ENCODE data around the gene ZNF793.

ZNF793 gene

DNA sequence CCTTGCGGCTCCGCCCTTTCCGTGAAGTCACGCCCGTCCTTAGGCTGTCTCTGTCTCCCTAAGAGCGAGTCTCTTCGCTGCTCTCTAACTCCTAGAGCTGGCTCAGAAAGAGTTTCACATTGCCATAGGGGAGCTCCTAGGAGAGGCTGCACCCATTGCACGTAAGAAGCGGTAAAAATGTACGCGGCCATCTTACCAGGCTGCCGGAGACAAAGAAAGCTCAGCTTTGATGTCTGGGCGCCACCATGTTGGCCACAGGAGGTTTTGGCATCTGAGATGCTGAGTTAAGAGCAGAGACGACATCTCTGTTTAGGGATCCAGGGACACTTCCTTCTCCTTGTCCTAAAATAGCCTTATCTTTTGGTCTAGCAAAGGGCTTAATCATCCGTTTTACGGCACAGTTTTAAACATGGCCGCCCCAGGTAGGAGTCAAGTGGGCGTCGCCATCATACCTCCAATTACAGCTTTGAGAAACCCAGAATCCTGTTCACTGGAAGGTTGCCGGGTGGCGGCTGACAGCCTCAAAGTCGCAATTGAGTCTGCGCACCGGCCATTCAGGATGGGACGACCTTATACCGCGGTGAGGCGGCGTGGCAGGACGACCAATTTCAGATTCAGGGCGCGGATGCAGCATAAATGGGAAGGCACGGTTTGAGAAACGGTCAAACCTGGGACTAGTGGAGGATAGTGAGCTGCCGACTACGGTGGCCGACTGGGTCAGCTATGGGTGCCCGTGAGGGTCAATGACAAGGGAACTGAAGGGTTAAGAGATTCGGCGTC is at the start of gene ZNF793:
TSS of gene ZNF793 (plus strand) at position 553 of the 780 bp plus-strand sequence. CDS start 16,501 bp downstream, outside the sequence.
- peak; percentile 75 for DNase-seq (ENCODE audit: low read depth)

DNA sequence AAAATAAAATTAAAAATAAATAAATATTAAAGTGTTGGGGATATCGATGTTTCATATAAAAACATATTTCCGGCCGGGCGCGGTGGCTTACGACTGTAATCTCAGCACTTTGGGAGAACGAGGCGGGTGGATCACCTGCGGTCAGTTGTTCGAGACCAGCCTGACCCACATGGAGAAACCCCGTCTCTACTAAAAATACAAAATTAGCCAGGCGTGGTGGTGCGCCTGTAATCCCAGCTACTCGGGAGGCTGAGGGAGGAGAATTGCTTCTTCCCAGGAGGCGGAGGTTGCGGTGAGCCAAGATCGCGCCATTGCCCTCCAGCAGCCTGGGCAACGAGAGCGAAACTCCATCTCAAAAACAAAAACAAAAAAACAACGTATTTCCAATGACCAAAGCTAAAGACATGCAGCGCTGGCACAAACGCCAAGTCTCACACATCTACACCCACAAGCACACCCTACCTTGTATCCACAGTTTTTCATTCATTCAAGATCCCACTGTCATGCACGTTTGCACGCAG is 40.4 kb upstream of the ZNF793 start:
- peak; percentile 30 for DNase-seq (ENCODE audit: low read depth)

DNA sequence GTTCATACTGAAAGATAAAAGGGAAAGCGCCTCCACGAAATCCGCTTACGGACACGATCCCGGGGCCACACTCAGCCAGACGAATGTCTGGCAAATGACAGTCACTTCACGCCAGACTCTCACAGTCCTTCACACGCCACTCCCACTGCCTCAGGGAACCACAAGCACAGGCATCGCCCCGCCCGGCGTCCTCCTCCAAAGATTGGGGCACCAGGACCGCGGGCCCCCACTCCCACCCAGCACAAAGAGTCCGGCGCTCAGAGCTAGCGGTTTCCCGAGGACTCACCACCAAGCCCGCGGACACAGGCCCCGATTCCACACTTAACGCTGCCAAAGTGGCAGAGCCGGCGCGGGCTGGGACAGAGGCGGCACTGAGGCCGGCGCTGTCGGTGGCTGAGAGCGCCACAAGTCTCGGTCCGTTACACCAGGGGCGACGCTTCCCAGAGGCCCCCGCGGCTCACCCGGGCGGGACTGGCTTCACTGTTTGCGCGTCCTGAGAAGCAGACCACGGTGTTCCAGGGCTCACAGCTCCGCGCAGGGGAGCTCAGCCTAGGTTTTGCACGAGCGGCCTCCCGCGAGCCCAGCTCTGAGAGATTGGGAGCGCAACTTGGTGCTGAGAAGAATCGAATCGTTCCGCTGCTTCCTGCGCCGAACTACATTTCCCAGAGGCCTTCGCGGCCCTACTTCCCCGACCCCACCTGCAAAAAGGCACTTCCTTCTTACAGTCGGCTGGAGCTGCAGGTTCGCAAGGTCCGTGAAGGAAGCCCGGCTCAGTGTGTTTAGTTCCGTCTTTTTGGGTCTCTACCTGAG is 39.7 kb upstream of the ZNF793 start, which contains the start of gene ZNF569:
TSS of gene ZNF569 (minus strand) at position 647 of the 810 bp plus-strand sequence. CDS start 22,523 bp downstream, outside the sequence.
- peak; percentile 93 for DNase-seq (ENCODE audit: low read depth)

DNA sequence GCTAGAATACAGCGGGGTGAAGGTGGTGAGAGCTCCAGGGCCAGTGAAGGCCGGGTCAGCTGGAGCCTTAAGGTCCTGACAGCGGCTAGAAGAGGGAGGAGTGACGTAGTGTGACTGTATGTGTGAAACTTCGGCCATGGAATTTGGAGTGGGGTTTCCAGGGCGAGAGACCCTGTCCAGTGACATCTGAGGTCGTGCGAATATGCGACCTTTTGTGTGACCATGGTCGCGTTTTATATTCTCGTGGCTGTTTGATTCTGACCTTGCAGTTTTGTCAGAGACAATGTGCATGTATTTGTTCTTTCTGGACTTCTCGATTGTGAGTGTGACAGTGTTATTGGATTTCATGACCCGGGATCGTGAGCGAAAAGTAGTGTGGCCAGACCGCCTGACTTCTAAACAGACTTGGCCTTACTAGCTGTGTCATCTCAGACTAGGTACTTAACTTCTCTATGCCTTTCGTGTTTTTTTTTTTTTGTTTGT is 39.1 kb upstream of the ZNF793 start:
- DNase-seq (ENCODE audit: low read depth): no peak

DNA sequence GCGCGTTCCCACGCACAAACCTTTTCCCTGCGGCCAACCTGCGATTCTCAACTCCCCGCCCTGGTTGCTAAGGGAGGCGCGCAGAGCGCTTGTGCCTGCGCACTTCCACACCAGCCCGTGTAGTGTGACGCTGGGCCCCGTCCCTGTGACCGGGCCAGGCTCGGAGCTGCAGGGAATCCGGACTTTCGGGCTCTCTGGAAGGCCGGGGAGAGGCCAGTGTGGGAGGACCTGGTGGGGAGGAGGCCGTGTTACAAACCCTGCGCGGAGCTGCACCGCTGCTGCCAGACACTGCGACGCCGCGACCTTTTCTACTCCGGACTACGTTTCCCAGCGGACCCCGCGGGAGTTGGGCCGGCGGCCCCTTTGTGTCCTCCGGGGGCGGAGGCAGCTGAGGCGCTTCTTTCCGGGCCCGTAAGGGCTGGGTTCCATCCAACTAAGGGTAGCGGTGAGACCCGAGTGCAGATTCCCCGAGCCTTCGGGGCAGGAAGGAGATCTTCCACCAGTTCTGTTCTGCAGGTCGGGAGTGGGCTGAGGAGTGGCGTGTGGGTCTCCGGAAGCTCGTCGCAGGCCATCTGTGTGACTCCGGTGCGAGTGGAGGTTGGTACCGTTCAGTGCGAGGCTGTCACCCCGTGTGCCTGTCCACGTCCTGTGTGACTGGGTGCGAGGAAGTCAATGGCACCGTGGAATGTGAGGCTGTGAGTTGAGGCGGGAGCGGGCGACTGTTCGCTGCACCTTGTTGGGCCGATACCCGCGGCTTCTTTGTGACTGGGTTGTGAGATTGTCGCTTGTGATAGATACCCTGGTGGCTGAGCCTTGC is 37.6 kb upstream of the ZNF793 start, which contains the start of gene ZNF570:
TSS of gene ZNF570 (plus strand) at position 396 of the 817 bp plus-strand sequence. CDS start 999 bp downstream, outside the sequence.
- DNase-seq (ENCODE audit: low read depth): peak; percentile 90

DNA sequence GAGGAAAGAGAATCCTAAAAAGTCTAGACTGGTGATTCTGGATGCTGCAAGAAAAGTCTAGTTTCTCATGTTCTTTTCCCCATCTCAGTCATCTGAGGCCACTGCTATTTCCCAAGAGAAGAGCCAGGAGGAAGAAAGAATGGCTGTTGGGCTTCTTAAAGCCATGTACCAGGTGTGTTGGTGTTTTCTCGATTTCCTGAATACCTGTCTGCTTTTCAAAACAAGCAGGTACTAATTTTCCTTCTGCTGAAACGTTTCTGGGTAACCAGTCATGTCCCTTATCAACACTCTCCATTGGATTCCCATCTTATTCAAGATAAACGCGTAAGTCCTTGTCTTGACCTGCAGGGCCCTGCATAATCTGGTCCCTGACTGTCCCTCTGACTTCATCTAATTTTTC is 36.5 kb upstream of the ZNF793 start:
- DNase-seq (ENCODE audit: low read depth): no peak

DNA sequence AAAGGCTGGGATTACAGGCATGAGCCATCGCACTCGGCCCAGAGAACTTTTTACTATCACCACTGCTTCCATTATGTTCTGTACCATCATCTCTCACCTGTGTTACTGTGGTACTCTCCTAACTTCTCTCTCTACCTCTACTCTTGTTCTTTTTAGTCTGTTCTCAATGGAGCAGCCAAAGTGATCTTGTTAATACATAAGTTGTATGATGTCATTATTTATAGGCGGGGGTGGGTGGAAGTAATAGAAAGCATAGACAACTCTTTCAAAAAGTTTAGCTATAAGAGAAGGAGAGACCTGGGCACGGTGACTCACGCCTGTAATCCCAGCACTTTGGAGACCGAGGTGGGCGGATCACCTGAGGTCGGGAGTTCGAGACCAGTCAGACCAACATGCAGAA is 34.6 kb upstream of the ZNF793 start:
- no peak for DNase-seq (ENCODE audit: low read depth)

DNA sequence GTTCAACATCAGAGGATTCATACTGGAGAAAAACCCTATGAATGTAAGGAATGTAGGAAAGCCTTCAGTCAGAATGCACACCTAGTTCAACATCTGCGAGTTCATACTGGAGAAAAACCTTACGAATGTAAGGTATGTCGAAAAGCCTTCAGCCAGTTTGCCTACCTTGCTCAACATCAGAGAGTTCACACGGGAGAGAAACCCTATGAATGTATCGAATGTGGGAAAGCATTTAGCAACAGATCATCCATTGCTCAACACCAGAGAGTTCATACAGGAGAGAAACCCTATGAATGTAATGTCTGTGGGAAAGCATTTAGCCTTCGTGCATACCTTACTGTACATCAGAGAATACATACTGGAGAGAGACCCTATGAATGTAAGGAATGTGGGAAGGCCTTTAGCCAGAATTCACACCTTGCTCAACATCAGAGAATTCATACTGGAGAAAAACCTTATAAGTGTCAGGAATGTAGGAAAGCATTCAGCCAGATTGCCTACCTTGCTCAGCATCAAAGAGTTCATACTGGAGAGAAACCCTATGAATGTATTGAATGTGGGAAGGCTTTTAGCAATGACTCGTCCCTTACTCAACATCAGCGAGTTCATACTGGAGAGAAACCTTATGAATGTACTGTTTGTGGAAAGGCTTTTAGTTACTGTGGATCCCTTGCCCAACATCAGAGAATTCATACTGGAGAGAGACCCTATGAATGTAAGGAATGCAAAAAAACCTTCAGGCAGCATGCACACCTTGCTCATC is 22.2 kb upstream of the ZNF793 start:
- no peak for DNase-seq (ENCODE audit: low read depth)

DNA sequence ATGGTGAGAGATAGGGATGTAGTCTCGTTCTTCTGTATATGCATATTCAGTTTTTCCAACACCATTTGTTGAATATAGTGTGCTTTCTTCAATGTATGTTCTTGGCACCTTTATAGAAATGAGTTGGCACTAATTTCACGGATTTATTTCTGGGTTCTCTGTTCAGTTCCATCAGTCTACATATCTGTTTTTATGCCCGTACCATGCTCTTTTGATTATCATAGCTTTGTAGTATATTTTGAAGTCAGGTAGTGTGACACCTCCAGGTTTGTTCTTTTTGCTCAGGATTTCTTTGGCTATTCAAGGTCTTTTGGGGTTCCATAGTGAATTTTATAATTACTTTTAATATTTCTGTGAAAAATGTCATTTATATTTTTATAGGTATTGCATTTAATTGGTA is 14.5 kb upstream of the ZNF793 start:
- DNase-seq (ENCODE audit: low read depth): no peak

DNA sequence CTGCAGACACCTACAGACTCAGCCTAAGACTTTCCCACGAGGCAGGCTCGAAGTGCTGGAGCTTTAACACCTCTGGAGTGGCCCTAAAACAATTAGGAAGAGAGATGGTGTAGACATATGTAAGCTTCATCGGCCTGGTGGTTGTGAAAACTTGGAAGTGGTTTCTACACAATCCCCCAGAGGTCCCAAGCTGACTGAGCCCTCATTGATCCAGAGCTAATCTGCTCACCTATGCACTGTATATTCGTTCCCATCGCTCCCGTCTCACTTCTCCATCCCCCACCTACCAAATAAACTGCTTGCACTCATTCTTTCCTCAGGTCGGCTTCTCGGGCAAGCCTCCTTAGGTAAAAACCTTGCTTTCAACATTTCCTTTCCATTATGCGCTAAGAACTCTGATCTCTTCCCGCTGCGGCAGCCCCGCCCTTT is 767 bp upstream of the ZNF793 start:
- DNase-seq (ENCODE audit: low read depth): no peak

DNA sequence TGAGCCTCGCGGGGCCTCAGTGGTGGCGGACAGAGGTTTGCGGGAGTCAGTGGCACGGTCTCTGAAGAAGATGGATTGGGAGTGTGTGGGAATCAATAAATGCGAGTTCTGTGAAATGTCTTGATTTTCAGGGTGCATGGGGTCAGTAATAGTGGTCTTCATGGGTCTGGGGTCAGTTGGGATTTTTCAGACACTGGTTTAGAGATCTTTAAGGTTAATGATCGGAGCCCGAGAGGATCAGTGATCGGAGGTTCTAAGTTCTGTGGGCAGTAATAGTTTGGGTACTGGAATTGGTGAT is 377 bp downstream of the ZNF793 start:
- no peak for DNase-seq (ENCODE audit: low read depth)

DNA sequence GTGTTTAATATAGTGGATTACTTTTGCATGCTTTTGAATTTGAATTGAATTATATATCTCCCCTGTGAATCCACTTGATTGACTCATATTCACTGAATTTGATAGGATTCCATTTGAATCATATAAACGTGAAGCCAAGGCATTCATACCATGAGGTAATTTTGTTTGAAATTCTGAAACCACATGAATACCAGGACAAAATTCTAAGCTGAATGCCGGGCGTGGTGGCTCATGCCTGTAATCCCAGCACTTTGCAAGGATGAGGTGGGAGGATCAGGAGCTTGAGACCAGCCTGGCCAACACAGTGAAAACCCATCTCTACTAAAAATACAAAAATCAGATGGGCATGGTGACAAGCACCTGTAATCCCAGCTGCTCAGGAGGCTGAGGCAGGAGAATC is 4.4 kb downstream of the ZNF793 start:
- DNase-seq (ENCODE audit: low read depth): no peak

DNA sequence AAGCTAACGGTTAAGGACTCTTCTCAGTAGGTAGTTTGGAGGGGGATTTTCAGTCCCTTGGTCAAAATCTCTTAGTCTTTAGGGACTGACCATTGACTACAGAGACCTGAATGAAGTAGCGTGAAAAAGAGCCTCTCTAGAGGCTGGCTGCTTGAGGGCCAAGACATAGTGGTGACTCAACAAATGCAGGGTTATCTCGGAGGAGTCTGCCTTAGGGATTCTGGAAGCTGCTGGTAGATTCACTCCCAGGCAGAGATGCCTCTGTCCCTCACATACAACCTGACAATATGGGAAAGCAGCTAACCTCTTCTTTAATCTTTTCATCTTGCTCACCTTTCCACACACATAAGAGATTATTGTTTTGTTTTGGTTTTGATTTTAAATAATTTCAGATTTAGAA is 5.1 kb downstream of the ZNF793 start:
- no peak for DNase-seq (ENCODE audit: low read depth)

DNA sequence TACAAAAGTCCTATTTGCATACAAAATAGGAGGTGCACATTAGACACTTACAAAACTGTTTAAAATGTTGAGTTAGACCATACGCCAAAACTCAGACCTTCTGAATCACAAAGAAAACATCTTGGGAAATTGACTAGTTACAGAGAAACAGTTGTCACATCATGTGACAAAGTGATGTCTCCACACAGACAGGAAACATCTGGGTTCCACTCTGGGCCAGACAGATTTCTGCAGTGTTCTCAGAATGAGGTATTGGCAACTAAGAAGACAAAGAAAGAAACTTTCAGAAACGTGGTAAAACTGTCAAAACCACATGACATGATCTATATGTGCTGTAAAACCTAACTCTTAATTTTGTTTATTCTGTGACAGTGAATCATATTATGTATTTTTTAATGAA is 6.7 kb downstream of the ZNF793 start:
- DNase-seq (ENCODE audit: low read depth): no peak

DNA sequence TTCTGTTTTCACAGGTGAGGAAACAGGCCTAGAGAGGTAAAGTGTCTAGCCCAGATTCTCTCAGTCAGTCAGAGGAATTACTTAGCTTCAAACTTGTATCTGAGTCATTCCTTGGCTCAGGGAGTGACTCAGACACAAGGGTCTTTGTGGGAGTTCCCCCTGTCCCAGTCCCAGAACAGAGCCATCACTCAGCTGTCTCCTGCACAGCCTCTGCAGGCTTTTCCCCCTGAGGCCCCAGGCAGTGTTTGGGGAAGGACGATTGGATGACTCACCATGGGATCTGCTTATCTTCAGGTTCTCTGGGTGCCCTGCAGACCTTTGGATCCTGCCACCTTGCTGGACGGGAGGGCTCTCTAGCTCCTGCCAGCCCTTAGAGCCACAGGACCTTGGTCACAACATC is 13.2 kb downstream of the ZNF793 start:
- DNase-seq (ENCODE audit: low read depth): no peak

DNA sequence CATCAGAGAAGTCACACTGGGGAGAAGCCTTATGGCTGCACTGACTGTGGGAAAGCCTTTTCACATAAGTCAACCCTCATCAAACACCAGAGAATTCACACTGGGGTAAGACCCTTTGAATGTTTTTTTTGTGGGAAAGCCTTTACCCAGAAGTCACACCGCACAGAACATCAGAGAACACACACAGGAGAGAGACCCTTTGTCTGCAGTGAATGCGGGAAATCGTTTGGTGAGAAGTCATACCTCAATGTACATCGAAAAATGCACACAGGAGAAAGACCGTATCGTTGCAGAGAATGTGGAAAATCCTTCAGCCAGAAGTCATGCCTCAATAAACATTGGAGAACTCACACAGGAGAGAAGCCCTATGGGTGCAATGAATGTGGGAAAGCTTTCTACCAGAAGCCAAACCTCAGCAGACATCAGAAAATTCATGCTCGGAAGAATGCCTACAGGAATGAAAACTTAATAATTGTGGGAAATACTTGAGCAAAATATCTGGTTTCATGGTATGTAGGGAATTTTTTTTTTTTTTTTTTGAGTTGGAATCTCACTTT is 30.7 kb downstream of the ZNF793 start:
- no peak for DNase-seq (ENCODE audit: low read depth)

DNA sequence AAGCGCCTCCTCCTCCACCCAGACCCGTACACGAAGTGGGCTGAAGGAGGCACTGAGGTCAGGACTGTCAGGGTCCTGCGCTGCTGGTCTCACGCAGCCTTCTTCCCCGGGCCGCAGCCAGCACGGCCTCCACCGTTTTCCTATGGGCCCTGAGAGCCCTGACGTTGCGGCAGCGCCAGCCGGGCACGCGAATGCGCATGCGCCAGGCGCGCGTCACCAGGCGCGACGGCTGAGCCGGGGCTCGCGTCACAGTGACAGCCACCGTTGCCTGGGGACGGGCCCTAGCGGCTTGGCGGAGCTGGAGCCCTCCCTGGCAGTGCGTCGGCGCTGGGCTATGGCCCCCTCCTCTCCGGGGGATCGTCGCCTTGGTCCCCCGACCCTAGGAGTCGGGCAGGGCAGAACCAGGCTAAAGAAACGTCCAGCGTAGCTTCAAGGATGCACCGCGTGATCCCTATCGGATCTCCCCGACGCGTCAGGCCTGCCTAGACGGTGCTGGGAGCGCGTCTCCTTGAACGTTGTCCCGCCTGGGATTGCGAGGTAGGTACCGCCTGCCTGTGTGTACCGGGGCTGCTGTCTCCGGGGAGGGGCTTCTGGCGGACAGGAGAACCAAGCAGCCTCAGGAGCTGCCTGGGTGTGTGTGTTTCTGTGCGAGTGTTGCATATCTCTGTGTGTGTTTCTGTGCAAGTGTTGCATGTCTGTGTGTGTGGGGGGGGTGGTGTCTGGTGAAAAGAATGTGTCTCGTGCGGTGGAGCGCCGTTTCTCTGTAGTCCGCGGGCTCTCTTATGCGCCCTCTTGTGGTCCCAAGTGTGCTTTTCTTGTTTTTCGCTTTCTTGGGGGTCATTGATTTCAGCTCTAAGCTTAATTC is 44.6 kb downstream of the ZNF793 start:
- DNase-seq (ENCODE audit: low read depth): peak; percentile 67

DNA sequence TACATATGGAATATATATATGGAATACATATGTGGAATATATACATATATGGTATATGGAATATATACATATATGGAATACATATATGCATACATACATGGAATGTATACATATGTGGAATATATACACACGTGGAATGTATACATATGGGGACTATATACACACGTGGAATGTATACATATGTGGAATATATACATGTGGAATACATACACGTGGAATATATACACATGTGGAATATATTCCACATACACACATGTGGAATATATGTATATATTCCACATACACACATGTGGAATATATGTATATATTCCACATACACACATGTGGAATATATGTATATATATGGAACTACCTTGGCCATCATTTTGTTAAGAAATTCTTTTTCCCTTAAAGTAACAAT is 56.8 kb downstream of the ZNF793 start:
- DNase-seq (ENCODE audit: low read depth): no peak

DNA sequence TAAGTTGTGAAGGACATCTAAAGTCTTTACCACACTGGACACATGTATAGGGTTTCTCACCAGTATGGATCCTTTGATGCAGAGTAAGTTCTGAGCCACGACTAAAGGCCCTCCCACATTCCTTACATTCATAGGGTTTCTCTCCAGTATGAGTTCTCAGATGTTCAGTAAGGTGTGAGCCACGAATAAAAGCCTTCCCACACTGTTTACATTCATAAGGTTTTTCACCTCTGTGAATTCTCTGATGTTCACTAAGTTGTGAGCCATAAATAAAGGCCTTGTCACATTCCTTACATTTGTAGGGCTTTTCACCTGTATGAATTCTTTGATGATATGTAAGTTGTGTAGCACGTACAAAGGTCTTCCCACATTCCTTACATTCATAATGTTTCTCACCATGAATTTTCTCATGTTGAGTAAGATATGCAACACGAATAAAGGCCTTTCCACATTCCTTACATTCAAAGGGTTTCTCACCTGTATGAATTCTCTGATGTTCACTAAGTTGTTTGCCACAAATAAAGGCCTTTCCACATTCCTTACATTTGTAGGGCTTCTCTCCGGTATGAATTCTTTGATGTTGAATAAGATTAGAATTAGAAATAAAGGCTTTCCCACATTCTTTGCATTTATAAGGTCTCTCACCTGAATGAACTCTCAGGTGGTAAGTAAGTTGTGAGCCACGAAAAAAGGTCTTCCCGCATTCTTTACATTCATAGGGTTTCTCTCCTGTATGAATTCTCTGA is 58.1 kb downstream of the ZNF793 start:
- DNase-seq (ENCODE audit: low read depth): no peak
